GM18520 (cell line): ENCODE results near the gene CAMK1D.
"Not testable (repeated sequence)": the region's sequence is repeated elsewhere in the genome, so short reads cannot be mapped to it uniquely, and the experiment has no call there.

Source experiments
- ATAC-seq: cut with Tn5 transposase; IDR thresholded peaks from one replicate; pipeline ENCODE4 v1.9.1; 2021; ENCODE audit not compliant: unreplicated experiment

CAMK1D gene

GRCh38 chr10:12489806-12490205 is 140.5 kb downstream of the CAMK1D start:
- no peak for ATAC-seq

GRCh38 chr10:12490963-12491362 is 141.6 kb downstream of the CAMK1D start:
- ATAC-seq: no peak

GRCh38 chr10:12491491-12491890 is 142.1 kb downstream of the CAMK1D start:
- ATAC-seq: no peak

GRCh38 chr10:12492016-12492415 is 142.7 kb downstream of the CAMK1D start:
- no peak for ATAC-seq

GRCh38 chr10:12497046-12497445 is 147.7 kb downstream of the CAMK1D start:
- not testable (repeated sequence) for ATAC-seq

- no peak for ATAC-seq
Measured at GRCh38 chr10:12499076-12499986, 150.0 kb downstream of the CAMK1D start.

GRCh38 chr10:12500381-12501303 is 151.3 kb downstream of the CAMK1D start:
- ATAC-seq: no peak

GRCh38 chr10:12501324-12501723 is 152.0 kb downstream of the CAMK1D start:
- ATAC-seq: no peak

DNA sequence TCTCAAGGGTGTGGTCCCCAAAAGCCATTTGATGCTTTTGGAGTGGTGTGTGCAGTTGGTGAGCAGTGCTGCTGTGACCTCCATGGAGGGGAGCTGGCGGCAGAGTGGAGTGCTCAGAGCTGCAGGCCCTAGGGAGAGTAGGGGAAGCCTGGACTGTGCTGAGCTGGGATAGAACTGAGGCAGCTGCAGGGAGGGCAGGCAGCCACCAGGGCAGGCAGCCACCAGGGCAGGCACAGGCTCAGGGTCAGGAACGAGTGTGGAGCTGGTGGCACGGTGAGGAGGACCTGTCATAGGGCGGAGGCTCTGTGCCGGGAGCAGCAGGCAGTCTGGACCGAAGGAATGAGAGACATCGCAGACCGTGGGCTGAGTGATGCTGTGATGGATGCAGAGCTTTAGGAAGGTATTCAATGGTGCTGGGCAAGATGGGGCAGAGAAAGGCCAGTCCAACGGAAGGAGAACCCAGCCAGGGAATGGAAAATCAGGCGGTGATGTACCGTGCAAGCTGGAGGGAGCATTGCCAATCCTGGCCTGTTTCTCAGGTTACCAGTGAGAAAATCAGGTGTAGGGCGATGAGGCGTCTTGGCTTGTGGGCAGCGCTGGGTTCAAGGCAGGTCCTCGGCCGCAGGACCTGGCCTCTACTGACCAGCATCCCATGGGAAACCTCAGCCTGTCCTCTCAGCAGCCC is 152.6 kb downstream of the CAMK1D start:
- ATAC-seq: no peak

DNA sequence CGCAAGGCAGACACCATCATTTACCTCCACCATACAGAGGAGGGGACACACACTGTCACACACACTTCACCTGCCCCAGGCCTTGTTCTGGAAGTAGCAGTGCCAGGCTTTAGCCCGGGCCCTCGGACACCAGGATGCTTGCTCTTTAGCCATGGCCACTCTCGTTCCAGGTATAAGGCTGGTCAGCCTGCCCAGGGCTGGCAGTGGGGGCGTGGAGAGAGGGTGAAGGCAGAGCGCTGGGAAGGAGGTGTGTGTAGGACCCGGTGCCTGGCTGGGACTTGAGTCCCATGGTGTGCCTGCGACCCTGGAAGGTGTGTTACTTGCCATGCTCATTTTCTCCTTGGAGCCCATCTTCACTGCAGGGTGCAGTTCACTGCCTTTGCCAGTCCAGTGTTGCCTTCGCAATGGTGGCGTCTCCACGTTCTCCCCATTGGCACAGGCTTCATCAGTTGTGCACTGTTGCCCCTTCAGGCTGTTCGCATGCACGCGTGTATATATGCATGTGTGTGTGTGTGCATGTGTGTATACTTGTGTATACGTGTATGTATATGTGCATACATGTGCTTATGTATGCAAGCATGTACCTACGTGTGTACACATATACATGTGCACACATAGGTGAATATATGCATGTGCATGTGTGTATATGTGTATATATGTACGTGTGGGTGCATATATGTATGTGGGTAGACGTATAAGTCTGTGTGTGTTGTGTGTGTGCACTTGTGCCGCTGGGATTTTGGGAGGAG is 153.4 kb downstream of the CAMK1D start:
- no peak for ATAC-seq

GRCh38 chr10:12503311-12503710 is 154.0 kb downstream of the CAMK1D start:
- ATAC-seq: no peak

- no peak for ATAC-seq
Measured at GRCh38 chr10:12504176-12504575, 154.8 kb downstream of the CAMK1D start.

DNA sequence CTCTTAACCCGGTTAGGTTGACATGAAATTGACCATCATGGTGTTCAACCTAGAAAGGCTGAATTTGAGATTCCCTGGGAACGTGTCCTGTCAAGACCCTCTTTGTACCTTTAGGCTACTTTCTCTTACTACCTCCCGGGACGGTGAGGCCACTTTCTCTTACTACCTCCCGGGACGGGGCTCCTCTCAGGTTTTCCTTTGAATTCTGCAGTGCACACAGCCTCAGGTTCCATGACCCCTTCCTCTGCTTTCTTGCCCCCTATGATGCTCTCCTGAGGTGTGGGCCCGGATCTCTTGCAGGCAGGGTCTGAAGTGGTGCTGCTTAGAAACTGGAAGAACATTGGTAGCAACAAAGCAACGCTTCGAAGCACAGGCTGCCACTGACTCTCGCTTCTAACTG is 155.3 kb downstream of the CAMK1D start:
- no peak for ATAC-seq

DNA sequence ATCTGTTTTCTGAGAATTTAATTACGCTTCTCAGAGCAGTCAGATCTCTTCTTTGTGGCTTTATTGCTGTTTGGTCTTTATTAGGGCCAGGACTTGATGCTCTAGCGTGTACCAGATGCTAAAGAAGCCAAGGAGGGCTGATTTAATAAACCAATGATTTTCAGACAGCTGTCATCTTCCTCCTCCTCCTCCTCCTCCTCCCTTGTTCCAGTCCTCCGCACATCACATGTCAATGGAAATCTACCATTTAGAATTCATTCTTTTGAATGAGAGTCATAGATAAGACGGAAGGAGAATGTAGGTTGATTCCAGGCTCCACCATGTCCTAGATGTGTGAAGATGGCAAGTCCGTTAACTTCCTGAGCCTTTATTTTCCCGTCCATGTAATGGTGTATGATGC is 156.3 kb downstream of the CAMK1D start:
- ATAC-seq: no peak

GRCh38 chr10:12507165-12507850 is 158.0 kb downstream of the CAMK1D start:
- no peak for ATAC-seq

GRCh38 chr10:12508165-12508564 is 158.8 kb downstream of the CAMK1D start:
- no peak for ATAC-seq

- ATAC-seq: no peak
Measured at GRCh38 chr10:12509016-12509793, 159.9 kb downstream of the CAMK1D start.

GRCh38 chr10:12509794-12510100 is 160.4 kb downstream of the CAMK1D start:
- ATAC-seq: no peak

DNA sequence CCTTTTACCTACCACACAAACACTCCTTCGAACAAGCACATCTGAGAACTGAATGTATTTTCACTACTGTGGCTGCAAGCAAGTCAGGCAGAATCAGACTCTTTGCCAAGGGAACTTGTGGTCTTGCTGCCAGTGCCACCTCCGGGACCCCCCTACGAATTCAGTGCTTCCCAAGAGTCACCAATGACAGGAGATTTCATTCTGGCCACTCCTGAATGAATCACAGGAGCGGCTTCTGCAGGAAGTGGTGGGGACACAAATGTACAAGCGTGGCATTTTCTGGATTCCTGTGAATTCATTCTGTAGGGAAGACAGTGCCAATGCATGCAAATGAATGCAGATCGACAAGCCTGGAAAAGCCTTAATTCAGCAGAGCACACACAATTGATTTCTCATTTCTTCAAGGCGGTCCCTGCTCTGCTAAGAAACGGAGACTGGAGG is 161.2 kb downstream of the CAMK1D start:
- no peak for ATAC-seq
